22Rv1 (cell line): ENCODE results near the gene IRS2.

ENCODE experiments used
- ZFX ChIP-seq: fragments of 450-650 bp; IDR thresholded peaks from 2 replicates; pipeline ENCODE4 v1.6.1; 2017; ENCODE audit warnings: antibody characterized with exemption, borderline replicate concordance
- TF ChIP-seq, protein P1 (sequence below): fragments of 450-650 bp; IDR thresholded peaks from 2 replicates; pipeline ENCODE4 v1.5.1; 2017; ENCODE audit warnings: mild to moderate bottlenecking

DNA sequence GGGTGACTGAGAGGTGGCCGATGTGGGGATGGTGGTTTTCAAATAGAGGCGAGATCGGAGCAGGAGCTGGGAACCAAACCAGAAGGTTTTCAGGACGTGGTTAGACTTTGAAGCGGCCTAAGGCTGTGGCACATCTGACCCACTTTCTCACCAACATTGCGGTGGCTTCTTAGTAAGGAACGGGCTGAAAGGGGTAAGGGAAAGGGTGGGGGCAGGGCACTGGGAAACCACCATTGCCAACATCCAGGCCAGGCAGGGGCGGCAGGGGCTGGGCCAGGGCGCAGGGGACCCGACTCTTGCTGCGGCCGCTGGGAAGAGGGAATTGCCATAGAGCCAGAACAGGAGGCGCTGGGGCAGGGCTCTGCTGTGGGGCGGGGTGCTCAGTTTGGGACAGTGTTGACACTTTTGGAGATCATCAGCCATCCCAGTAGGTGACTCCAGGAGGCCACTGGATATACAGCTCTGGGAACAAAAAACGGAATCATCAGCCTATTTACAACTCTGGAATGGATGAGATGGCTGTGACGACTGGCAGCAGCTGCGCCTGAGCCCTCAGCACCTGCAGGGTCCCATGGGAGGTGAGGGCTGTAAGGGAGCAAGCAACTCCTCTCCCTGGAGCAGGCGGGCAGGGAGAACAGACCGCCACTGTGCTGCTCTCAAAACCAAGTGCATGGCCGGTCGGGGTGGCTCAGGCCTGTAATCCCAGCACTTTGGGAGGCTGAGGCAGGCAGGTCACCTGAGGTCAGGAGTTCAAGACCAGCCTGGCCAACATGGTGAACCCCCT, 52.2 kb downstream of the IRS2 start:
- TF ChIP-seq, protein P1, sequence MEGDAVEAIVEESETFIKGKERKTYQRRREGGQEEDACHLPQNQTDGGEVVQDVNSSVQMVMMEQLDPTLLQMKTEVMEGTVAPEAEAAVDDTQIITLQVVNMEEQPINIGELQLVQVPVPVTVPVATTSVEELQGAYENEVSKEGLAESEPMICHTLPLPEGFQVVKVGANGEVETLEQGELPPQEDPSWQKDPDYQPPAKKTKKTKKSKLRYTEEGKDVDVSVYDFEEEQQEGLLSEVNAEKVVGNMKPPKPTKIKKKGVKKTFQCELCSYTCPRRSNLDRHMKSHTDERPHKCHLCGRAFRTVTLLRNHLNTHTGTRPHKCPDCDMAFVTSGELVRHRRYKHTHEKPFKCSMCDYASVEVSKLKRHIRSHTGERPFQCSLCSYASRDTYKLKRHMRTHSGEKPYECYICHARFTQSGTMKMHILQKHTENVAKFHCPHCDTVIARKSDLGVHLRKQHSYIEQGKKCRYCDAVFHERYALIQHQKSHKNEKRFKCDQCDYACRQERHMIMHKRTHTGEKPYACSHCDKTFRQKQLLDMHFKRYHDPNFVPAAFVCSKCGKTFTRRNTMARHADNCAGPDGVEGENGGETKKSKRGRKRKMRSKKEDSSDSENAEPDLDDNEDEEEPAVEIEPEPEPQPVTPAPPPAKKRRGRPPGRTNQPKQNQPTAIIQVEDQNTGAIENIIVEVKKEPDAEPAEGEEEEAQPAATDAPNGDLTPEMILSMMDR, result no peak
- no peak for TF ChIP-seq ZFX
